ENCODE measurements around the gene NRP1. TPM values are rescaled to one million over a fixed set of nuclear protein-coding genes. Genes with fewer than 3 reads are reported as not detected.
"Not testable (repeated sequence)": the region's sequence is repeated elsewhere in the genome, so short reads cannot be mapped to it uniquely, and the experiment has no call there.

NRP1 gene
- total RNA-seq, 1 experiment from 2014 or later = 42.9 TPM

GRCh38 chr10:33321516-33321915, 13.0 kb downstream of the NRP1 start:
- no peak for DNase-seq (ENCODE audit: low read depth)

- no peak for DNase-seq (ENCODE audit: low read depth)
Measured at GRCh38 chr10:33320288-33320687, 14.2 kb downstream of the NRP1 start.

- no peak for DNase-seq (ENCODE audit: low read depth)
Measured at GRCh38 chr10:33315891-33316290, 18.6 kb downstream of the NRP1 start.

- DNase-seq (ENCODE audit: low read depth) = peak; percentile 41
Measured at GRCh38 chr10:33314811-33315561, 19.5 kb downstream of the NRP1 start.

- no peak for DNase-seq (ENCODE audit: low read depth)
Measured at GRCh38 chr10:33311640-33312039, 22.8 kb downstream of the NRP1 start.

- no peak for DNase-seq (ENCODE audit: low read depth)
Measured at GRCh38 chr10:33310853-33311252, 23.6 kb downstream of the NRP1 start.

- no peak for DNase-seq (ENCODE audit: low read depth)
Measured at GRCh38 chr10:33309406-33309805, 25.1 kb downstream of the NRP1 start.

- DNase-seq (ENCODE audit: low read depth) = no peak
Measured at GRCh38 chr10:33307835-33308234, 26.6 kb downstream of the NRP1 start.

GRCh38 chr10:33306701-33307519, 27.6 kb downstream of the NRP1 start:
- DNase-seq (ENCODE audit: low read depth) = no peak

- DNase-seq (ENCODE audit: low read depth) = no peak
Measured at GRCh38 chr10:33306126-33306525, 28.3 kb downstream of the NRP1 start.

GRCh38 chr10:33304423-33305225, 29.8 kb downstream of the NRP1 start:
- DNase-seq (ENCODE audit: low read depth) = no peak

GRCh38 chr10:33303988-33304387, 30.5 kb downstream of the NRP1 start:
- no peak for DNase-seq (ENCODE audit: low read depth)

GRCh38 chr10:33302208-33302829, 32.1 kb downstream of the NRP1 start:
- DNase-seq (ENCODE audit: low read depth) = no peak

- DNase-seq (ENCODE audit: low read depth) = no peak
Measured at GRCh38 chr10:33301097-33301789, 33.2 kb downstream of the NRP1 start.

- DNase-seq (ENCODE audit: low read depth) = not testable (repeated sequence)
Measured at GRCh38 chr10:33300544-33300943, 33.9 kb downstream of the NRP1 start.

GRCh38 chr10:33298893-33299292, 35.6 kb downstream of the NRP1 start:
- DNase-seq (ENCODE audit: low read depth) = no peak

GRCh38 chr10:33298110-33298509, 36.4 kb downstream of the NRP1 start:
- DNase-seq (ENCODE audit: low read depth) = no peak

- no peak for DNase-seq (ENCODE audit: low read depth)
Measured at GRCh38 chr10:33295851-33296250, 38.6 kb downstream of the NRP1 start.

GRCh38 chr10:33293531-33294170, 40.8 kb downstream of the NRP1 start:
- no peak for DNase-seq (ENCODE audit: low read depth)

- DNase-seq (ENCODE audit: low read depth) = no peak
Measured at GRCh38 chr10:33293076-33293475, 41.4 kb downstream of the NRP1 start.
